Measurements from ENCODE around the gene SLC26A11.

The SLC26A11 gene

GRCh38 chr17:80187515-80187941, 32.7 kb upstream of the SLC26A11 start:
- no peak for TF ChIP-seq CTCF (IDR thresholded peaks at IDR 0.05; ENCODE audit: extremely low read depth, missing control alignments)
- no peak for DNase-seq (ENCODE audit: low spot score)

DNA sequence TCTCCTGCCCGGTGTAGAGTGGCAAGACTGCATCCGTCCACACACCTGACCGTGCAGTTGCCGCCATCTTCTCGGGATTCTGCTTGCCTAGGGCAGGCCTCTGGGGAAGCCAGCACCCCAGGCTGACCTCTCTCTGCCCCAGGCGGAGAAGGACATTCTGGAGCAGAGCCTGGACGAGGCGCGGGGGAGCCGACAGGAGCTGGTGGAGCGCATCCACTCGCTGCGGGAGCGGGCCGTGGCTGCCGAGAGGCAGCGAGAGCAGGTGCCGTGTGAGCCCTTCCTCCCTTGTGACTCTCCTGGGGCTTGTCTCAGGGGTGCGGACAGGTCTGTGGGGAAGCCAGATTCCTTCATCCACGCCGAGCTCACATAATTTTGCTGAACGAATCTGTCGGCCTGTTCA, 30.6 kb upstream of the SLC26A11 start:
- no peak for DNase-seq (ENCODE audit: low spot score)
- no peak for TF ChIP-seq CTCF (IDR thresholded peaks at IDR 0.05; ENCODE audit: extremely low read depth, missing control alignments)

DNA sequence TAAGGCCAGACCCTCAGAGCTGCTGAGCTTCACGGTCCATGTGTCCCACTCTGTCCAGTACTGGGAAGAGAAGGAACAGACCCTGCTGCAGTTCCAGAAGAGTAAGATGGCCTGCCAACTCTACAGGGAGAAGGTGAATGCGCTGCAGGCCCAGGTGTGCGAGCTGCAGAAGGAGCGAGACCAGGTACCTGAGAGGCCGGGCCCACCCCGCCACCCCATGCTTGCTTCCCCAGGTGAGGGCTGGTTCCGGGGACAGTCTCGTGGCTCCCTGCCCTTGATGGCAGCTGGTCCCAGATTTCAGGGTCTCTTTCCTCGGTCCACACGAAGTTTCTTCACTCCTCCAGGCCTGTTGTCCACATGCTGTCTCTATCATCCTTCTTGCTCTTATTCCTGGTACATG, 29.5 kb upstream of the SLC26A11 start:
- DNase-seq (ENCODE audit: low spot score) = no peak
- no peak for TF ChIP-seq CTCF (IDR thresholded peaks at IDR 0.05; ENCODE audit: extremely low read depth, missing control alignments)

GRCh38 chr17:80191192-80191591, 29.0 kb upstream of the SLC26A11 start:
- no peak for DNase-seq (ENCODE audit: low spot score)

DNA sequence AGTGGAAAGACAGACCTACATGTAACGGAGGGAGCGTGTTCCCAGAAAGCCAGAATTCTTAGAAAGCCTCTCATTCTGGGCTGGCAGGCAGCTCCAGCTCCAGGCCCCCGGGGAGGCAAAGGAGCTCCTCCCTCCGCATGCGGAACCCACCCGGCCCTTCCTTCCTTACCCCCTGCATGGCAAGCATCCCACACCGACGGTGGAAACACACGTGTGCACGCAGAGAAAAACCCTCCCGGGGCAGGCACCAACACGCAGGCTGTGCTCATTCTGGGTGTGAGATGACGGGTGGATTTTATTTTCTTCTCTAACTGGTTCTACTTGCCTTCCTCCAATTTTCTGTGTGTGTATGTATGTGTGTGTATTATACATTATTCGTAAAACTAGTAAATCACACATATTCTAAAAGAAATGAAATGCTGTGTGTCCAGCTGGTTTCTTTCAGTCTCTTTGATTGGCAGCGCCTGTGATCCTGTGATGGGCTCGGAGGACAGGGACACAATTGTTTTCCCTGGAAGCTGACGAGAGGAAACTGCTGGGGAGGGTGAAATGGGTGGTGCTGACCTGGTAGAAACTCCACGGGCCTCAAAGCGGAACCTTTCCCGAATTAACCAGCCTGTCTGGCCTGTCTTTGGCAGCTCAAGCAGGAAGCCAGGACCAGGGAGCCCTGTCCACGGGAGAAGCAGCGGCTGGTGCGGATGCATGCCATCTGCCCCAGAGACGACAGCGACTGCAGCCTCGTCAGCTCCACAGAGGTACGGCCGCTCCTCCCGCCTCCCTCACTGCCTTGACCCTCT, 28.2 kb upstream of the SLC26A11 start:
- TF ChIP-seq CTCF (IDR thresholded peaks at IDR 0.05; ENCODE audit: extremely low read depth, missing control alignments) = no peak
- DNase-seq (ENCODE audit: low spot score) = no peak

More at GRCh38 chr17:80191192-80191591, 29.0 kb upstream of the SLC26A11 start:
- TF ChIP-seq CTCF (IDR thresholded peaks at IDR 0.05; ENCODE audit: extremely low read depth, missing control alignments) = no peak

- DNase-seq (ENCODE audit: low spot score) = no peak
- TF ChIP-seq CTCF (IDR thresholded peaks at IDR 0.05; ENCODE audit: extremely low read depth, missing control alignments) = no peak
Observed at GRCh38 chr17:80195141-80195540, 25.1 kb upstream of the SLC26A11 start.

DNA sequence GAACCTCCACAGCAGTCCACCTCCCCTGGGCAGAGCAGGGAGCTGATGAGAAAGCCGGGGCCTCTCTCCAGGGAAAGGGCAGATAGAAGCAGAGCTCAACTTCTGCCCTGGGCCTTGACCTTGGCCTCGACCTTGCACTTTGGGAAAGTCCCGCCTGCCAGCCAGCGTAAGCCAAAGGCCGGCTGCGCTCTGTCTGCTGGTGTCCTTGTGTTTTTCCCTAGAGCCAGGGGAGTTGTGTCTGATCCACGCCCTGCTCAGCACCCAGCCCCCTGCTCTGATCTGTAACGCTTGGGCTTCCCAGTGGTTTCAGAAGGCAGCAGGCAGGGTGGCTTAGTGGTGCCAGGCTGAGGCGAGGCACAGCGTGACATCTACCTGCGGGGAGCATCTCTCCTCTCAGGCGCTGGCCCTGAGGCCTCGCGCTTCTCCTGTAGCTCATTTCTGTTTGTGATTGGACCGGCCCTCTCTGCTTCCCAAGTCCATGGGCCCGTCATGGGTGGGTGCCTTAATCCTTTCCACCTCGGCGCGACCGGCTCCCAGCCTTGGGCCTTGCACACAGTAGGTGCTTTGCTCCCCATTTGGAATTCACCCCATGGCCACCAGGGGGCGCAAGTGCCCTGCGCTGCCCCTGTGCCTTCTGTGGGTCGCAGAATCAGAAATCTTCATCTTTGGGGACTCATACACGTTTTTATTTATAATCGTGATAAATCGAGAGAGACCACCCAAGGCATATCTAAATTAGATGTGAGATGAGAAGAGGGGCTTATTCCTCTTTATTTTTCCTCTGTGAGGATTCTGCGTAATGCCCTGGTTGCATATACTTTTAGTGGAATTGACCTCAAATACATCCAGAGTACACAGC, 24.3 kb upstream of the SLC26A11 start:
- TF ChIP-seq CTCF (IDR thresholded peaks at IDR 0.05; ENCODE audit: extremely low read depth, missing control alignments) = peak; percentile 45
- DNase-seq (ENCODE audit: low spot score) = peak; percentile 67

All from GM20000 (cell line).